ENCODE results near the gene KRT20.

GRCh38 chr17:40888196-40888720 lies 3.2 kb upstream of the KRT20 start:
- TF ChIP-seq CTCF (IDR thresholded peaks at IDR 0.05; ENCODE audit: borderline replicate concordance, extremely low read depth, low read length, poor library complexity, severe bottlenecking) (no peak), EZH2 (IDR thresholded peaks at IDR 0.05; ENCODE audit: borderline replicate concordance, low read depth, low read length, severe bottlenecking) (no peak)
